ENCODE data around the gene ANO2.

- TF ChIP-seq CTCF (IDR thresholded peaks at IDR 0.05; ENCODE audit: low read depth, low read length, poor library complexity, severe bottlenecking) (no peak), EZH2phosphoT487 (IDR thresholded peaks at IDR 0.05; ENCODE audit: borderline replicate concordance, low read length) (no peak)
Measured at GRCh38 chr12:5899675-5900074, 45.4 kb downstream of the ANO2 start.

Data from DOHH2 (cell line).